ENCODE data around the gene CEACAM16.
"Not testable (repeated sequence)": the region's sequence is repeated elsewhere in the genome, so short reads cannot be mapped to it uniquely, and the experiment has no call there.

CEACAM16 gene

GRCh38 chr19:44703336-44704078, 4.6 kb downstream of the CEACAM16 start:
- no peak for DNase-seq (ENCODE audit: low read depth)

GRCh38 chr19:44704982-44705381, 6.0 kb downstream of the CEACAM16 start:
- DNase-seq (ENCODE audit: low read depth): no peak

GRCh38 chr19:44705502-44706010, 6.6 kb downstream of the CEACAM16 start:
- no peak for DNase-seq (ENCODE audit: low read depth)

- no peak for DNase-seq (ENCODE audit: low read depth)
Observed at GRCh38 chr19:44706506-44707236, 7.7 kb downstream of the CEACAM16 start.

GRCh38 chr19:44707794-44708193, 8.8 kb downstream of the CEACAM16 start:
- no peak for DNase-seq (ENCODE audit: low read depth)

- no peak for DNase-seq (ENCODE audit: low read depth)
Observed at GRCh38 chr19:44708940-44709339, 10.0 kb downstream of the CEACAM16 start.

- not testable (repeated sequence) for DNase-seq (ENCODE audit: low read depth)
Observed at GRCh38 chr19:44709434-44710266, 10.7 kb downstream of the CEACAM16 start.

- no peak for DNase-seq (ENCODE audit: low read depth)
Observed at GRCh38 chr19:44710483-44710882, 11.5 kb downstream of the CEACAM16 start.

- DNase-seq (ENCODE audit: low read depth): no peak
Observed at GRCh38 chr19:44712864-44713515, 14.0 kb downstream of the CEACAM16 start.

GRCh38 chr19:44714597-44715169, 15.7 kb downstream of the CEACAM16 start:
- no peak for DNase-seq (ENCODE audit: low read depth)

GRCh38 chr19:44717603-44718002, 18.7 kb downstream of the CEACAM16 start:
- no peak for DNase-seq (ENCODE audit: low read depth)

- DNase-seq (ENCODE audit: low read depth): no peak
Observed at GRCh38 chr19:44718441-44719261, 19.7 kb downstream of the CEACAM16 start.

- no peak for DNase-seq (ENCODE audit: low read depth)
Observed at GRCh38 chr19:44719262-44719701, 20.3 kb downstream of the CEACAM16 start.

GRCh38 chr19:44720396-44720795, 21.4 kb downstream of the CEACAM16 start:
- DNase-seq (ENCODE audit: low read depth): not testable (repeated sequence)

GRCh38 chr19:44720945-44721344, 22.0 kb downstream of the CEACAM16 start:
- no peak for DNase-seq (ENCODE audit: low read depth)

- not testable (repeated sequence) for DNase-seq (ENCODE audit: low read depth)
Observed at GRCh38 chr19:44721369-44721768, 22.4 kb downstream of the CEACAM16 start.

GRCh38 chr19:44722131-44723121, 23.5 kb downstream of the CEACAM16 start:
- no peak for DNase-seq (ENCODE audit: low read depth)

GRCh38 chr19:44723299-44723951, 24.5 kb downstream of the CEACAM16 start:
- no peak for DNase-seq (ENCODE audit: low read depth)

- DNase-seq (ENCODE audit: low read depth): peak; percentile 61
Observed at GRCh38 chr19:44723952-44724319, 25.0 kb downstream of the CEACAM16 start.
